ENCODE measurements around the gene ANKMY2.
A peak's percentile ranks its signal among the peaks of the same experiment; 100 is the strongest.

Gene ANKMY2

DNA sequence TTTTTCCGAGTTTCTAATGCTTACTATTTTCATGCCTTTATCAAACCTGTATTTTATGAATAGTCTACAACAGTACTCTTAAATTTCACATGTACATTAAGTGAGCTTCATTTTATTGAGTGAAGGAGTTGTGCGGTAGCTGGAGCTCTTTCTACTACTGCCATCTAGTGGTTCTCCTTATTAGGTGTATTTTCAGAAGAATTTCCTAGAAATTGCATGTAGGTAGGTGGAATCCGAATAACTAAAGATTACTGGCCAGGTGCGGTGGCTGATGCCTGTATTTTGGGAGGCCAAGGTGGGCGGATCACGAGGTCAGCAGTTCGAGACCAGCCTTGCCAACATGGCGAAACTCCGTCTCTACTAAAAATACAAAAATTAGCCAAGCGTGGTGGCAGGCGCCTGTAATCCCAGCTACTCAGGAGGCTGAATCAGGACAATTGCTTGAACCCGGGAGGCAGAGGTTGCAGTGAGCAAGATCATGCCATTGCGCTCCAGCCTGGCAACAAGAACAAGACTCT is 80.6 kb downstream of the ANKMY2 start:
- DNase-seq: peak; percentile 21

GRCh38 chr7:16564023-16564380 is 81.6 kb downstream of the ANKMY2 start:
- DNase-seq: no peak

- no peak for DNase-seq
Measured at GRCh38 chr7:16563281-16564022, 82.1 kb downstream of the ANKMY2 start.

- no peak for DNase-seq
Measured at GRCh38 chr7:16562456-16563220, 82.9 kb downstream of the ANKMY2 start.

DNA sequence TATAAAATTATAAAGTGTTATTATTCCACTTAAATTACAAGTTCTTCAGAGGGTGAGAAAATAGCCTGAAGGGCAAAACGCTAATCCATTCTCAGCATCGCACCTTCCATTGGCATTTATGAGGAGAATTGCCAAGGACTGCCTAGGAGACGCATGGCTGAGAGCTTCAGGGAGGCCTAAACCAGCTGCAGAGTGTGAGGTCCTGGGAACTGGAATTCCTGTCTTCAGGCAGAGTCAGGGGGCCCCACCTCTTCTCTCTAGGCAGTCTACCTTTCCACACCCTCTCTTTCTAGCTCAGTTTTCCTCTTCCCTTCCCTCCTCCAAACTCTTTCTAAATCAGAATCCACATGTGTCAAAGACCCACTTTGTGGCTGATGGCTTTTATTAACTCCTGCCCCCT is 83.6 kb downstream of the ANKMY2 start:
- no peak for DNase-seq

- no peak for DNase-seq
Measured at GRCh38 chr7:16559497-16560179, 85.9 kb downstream of the ANKMY2 start.

- DNase-seq: no peak
Measured at GRCh38 chr7:16558761-16559302, 86.7 kb downstream of the ANKMY2 start.

GRCh38 chr7:16556359-16556758 is 89.2 kb downstream of the ANKMY2 start:
- DNase-seq: no peak

GRCh38 chr7:16554518-16555236 is 90.9 kb downstream of the ANKMY2 start:
- no peak for DNase-seq

DNA sequence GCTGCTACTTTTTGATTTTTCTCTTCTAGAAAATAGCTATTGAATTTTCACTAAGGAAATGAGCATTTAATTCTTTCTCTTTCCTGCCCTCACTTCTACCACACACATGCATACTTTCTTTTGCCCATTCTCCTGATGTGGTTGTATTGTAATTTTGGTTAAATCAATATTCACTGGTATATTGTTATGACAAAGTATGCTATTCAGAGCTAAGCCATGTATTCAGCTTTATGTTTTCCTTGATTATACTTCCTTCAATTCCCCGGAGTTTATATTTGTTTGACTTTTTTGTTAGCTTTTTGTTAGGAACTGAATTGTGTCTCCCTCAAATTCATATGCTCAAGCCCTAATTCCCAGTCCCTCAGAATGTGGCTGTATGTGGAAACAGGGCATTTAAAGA is 94.9 kb downstream of the ANKMY2 start:
- no peak for DNase-seq
